ENCODE results near the gene CAPZB.

CAPZB gene

GRCh38 chr1:19360432-19360831, 124.9 kb downstream of the CAPZB start (continued):
- TF ChIP-seq TSHZ2 (CRISPR knock-in tag; IDR thresholded peaks at IDR 0.05) = no peak
- TF ChIP-seq TCF4 (CRISPR knock-in tag; IDR thresholded peaks at IDR 0.05; ENCODE audit: borderline replicate concordance) = no peak
- TF ChIP-seq RARB (CRISPR knock-in tag; IDR thresholded peaks at IDR 0.05) = no peak
- TF ChIP-seq ZNF70 (CRISPR knock-in tag; IDR thresholded peaks at IDR 0.05) = no peak
- TF ChIP-seq, protein P1, sequence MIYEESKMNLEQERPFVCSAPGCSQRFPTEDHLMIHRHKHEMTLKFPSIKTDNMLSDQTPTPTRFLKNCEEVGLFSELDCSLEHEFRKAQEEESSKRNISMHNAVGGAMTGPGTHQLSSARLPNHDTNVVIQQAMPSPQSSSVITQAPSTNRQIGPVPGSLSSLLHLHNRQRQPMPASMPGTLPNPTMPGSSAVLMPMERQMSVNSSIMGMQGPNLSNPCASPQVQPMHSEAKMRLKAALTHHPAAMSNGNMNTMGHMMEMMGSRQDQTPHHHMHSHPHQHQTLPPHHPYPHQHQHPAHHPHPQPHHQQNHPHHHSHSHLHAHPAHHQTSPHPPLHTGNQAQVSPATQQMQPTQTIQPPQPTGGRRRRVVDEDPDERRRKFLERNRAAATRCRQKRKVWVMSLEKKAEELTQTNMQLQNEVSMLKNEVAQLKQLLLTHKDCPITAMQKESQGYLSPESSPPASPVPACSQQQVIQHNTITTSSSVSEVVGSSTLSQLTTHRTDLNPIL (CRISPR knock-in tag; IDR thresholded peaks at IDR 0.05; ENCODE audit: low read depth) = no peak
- TF ChIP-seq SNAI2 (CRISPR knock-in tag; IDR thresholded peaks at IDR 0.05) = no peak

DNA sequence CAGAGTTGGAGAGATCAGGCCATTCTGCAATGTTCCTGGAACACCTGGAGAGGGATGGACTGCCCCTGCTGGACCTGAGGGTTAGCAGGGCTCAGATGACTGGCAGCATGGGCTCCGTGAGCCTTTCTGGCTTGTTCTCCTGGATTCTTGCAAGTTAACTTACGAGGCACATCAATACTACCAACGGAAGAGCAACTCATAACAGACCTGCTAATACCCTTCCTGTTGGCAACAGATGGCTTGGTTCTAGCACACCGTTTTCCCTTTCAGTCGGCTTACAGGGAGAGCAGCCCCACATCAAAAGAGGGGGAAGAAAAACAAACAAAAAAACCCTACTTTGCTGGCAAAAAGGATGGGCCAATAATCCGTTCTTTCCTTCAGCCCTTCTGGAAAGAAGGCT, 125.3 kb downstream of the CAPZB start:
- TF ChIP-seq ZNF70 (CRISPR knock-in tag; IDR thresholded peaks at IDR 0.05) (no peak), ARNTL (CRISPR knock-in tag; IDR thresholded peaks at IDR 0.05; ENCODE audit: borderline replicate concordance, low read depth) (no peak), ZNF565 (CRISPR knock-in tag; conservative IDR thresholded peaks at IDR 0.05; ENCODE audit: low read depth) (no peak), POU6F1 (CRISPR knock-in tag; IDR thresholded peaks at IDR 0.05; ENCODE audit: borderline replicate concordance, low read depth) (no peak), TOX (CRISPR knock-in tag; IDR thresholded peaks at IDR 0.05; ENCODE audit: borderline replicate concordance) (no peak), BACH2 (CRISPR knock-in tag; IDR thresholded peaks at IDR 0.05; ENCODE audit: borderline replicate concordance) (no peak), ISL1 (CRISPR knock-in tag; IDR thresholded peaks at IDR 0.05) (no peak), ZFP3 (CRISPR knock-in tag; IDR thresholded peaks at IDR 0.05) (no peak), ZFP30 (CRISPR knock-in tag; IDR thresholded peaks at IDR 0.05) (no peak), PPARA (CRISPR knock-in tag; IDR thresholded peaks at IDR 0.05; ENCODE audit: borderline replicate concordance) (no peak), ZNF8 (CRISPR knock-in tag; IDR thresholded peaks at IDR 0.05) (no peak), ZC3H10 (CRISPR knock-in tag; IDR thresholded peaks at IDR 0.05) (no peak), RARB (CRISPR knock-in tag; IDR thresholded peaks at IDR 0.05) (no peak), SNAI2 (CRISPR knock-in tag; IDR thresholded peaks at IDR 0.05) (no peak), OSR1 (CRISPR knock-in tag; IDR thresholded peaks at IDR 0.05) (no peak), ESRRG (CRISPR knock-in tag; IDR thresholded peaks at IDR 0.05) (no peak)
- TF ChIP-seq, protein P2, sequence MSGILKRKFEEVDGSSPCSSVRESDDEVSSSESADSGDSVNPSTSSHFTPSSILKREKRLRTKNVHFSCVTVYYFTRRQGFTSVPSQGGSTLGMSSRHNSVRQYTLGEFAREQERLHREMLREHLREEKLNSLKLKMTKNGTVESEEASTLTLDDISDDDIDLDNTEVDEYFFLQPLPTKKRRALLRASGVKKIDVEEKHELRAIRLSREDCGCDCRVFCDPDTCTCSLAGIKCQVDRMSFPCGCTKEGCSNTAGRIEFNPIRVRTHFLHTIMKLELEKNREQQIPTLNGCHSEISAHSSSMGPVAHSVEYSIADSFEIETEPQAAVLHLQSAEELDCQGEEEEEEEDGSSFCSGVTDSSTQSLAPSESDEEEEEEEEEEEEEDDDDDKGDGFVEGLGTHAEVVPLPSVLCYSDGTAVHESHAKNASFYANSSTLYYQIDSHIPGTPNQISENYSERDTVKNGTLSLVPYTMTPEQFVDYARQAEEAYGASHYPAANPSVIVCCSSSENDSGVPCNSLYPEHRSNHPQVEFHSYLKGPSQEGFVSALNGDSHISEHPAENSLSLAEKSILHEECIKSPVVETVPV (CRISPR knock-in tag; IDR thresholded peaks at IDR 0.05) = no peak
- TF ChIP-seq, protein P1 (CRISPR knock-in tag; IDR thresholded peaks at IDR 0.05; ENCODE audit: low read depth) = no peak
- TF ChIP-seq, protein P3, sequence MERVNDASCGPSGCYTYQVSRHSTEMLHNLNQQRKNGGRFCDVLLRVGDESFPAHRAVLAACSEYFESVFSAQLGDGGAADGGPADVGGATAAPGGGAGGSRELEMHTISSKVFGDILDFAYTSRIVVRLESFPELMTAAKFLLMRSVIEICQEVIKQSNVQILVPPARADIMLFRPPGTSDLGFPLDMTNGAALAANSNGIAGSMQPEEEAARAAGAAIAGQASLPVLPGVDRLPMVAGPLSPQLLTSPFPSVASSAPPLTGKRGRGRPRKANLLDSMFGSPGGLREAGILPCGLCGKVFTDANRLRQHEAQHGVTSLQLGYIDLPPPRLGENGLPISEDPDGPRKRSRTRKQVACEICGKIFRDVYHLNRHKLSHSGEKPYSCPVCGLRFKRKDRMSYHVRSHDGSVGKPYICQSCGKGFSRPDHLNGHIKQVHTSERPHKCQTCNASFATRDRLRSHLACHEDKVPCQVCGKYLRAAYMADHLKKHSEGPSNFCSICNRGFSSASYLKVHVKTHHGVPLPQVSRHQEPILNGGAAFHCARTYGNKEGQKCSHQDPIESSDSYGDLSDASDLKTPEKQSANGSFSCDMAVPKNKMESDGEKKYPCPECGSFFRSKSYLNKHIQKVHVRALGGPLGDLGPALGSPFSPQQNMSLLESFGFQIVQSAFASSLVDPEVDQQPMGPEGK (CRISPR knock-in tag; IDR thresholded peaks at IDR 0.05; ENCODE audit: borderline replicate concordance) = no peak
- ATAC-seq = no peak

Data from SK-N-SH treated with all-trans-retinoic acid at 6 μM for 48 hours (cell line).